ENCODE measurements around the gene ATF7.
A peak's percentile ranks its signal among the peaks of the same experiment; 100 is the strongest.

The ATF7 gene

DNA sequence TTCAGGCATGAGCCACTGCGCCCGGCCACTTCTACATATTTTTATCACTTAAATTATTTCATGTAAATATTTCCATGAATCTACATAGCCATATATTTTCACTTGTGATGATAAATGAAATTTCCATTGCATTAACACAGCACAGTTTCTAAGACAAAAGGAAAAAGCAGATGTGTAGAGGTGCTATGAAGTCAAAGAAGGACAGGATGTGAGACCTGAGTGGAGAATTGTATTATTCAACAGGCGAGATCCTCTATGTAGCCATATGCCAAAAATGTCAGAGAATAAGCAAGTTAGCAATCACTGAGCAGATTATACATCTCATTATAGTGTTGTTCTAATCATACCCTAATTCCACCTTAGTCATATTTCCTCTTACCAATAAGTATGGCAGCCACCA, 38.1 kb downstream of the ATF7 start:
- DNase-seq (ENCODE audit: low read depth) = no peak
- TF ChIP-seq, protein P1, sequence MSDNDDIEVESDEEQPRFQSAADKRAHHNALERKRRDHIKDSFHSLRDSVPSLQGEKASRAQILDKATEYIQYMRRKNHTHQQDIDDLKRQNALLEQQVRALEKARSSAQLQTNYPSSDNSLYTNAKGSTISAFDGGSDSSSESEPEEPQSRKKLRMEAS (IDR thresholded peaks at IDR 0.05; ENCODE audit: low read depth, low read length) = no peak
- no peak for TF ChIP-seq MYC (IDR thresholded peaks at IDR 0.05; ENCODE audit: low read depth, low read length)
- TF ChIP-seq POLR2A (IDR thresholded peaks at IDR 0.05; ENCODE audit: extremely low read depth, insufficient read length) = no peak
- TF ChIP-seq, protein P2, sequence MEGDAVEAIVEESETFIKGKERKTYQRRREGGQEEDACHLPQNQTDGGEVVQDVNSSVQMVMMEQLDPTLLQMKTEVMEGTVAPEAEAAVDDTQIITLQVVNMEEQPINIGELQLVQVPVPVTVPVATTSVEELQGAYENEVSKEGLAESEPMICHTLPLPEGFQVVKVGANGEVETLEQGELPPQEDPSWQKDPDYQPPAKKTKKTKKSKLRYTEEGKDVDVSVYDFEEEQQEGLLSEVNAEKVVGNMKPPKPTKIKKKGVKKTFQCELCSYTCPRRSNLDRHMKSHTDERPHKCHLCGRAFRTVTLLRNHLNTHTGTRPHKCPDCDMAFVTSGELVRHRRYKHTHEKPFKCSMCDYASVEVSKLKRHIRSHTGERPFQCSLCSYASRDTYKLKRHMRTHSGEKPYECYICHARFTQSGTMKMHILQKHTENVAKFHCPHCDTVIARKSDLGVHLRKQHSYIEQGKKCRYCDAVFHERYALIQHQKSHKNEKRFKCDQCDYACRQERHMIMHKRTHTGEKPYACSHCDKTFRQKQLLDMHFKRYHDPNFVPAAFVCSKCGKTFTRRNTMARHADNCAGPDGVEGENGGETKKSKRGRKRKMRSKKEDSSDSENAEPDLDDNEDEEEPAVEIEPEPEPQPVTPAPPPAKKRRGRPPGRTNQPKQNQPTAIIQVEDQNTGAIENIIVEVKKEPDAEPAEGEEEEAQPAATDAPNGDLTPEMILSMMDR (IDR thresholded peaks at IDR 0.05; ENCODE audit: low read depth, low read length) = no peak
- no peak overlapping the region for H3K4me3 ChIP-seq (ENCODE audit: low read depth, low read length)

DNA sequence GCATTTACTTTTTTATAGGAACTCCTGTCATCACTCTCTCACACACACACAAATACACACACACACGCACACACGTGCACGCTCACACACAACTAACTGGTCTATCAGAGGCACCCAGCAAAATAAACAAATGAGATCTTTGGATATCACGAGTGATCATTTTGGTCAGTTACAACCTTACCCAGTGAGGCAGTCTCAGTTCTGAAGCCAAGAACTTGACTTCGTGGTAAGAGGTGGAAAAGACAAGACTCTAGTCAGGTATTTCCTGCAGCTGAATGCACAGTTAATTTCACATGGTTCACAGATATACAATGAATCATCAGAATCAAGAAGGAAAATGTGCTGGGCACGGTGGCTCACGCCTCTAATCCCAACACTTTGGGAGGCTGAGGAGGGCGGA, 39.4 kb downstream of the ATF7 start:
- DNase-seq (ENCODE audit: low read depth) = no peak
- TF ChIP-seq, protein P2 (IDR thresholded peaks at IDR 0.05; ENCODE audit: low read depth, low read length) = no peak
- TF ChIP-seq POLR2A (IDR thresholded peaks at IDR 0.05; ENCODE audit: extremely low read depth, insufficient read length) = no peak
- no peak for TF ChIP-seq MYC (IDR thresholded peaks at IDR 0.05; ENCODE audit: low read depth, low read length)
- TF ChIP-seq, protein P1 (IDR thresholded peaks at IDR 0.05; ENCODE audit: low read depth, low read length) = no peak

DNA sequence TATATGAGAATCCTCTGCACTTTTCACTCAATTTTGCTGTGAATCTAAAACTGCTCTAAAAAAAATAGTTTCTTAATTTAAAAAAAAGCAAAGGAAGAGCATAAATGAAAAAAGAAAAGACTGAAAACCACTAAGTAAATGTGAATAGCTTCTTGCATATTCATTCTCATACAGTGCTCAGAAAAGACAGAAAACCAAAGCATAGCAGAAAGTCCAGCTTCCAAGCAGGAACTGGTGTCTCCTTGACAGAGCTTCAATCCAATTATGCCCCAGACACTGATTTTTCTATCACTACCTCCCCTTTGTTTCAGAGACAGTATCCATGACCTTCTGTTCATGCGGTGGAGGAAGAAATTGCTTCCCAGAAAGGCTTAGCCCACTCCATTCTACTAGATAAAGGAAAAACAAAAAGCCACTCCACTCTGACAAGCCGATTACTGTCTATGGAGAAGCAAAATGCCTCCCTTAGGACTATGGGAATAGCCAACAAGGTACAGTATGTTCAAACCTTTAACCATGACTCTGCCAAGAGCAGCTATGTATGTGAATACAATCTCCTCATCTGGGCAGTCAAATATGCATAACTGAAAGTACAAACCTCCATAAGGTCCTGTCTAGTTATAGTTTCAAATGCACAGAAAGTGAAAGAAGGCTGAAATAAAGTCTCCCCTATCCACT, 40.6 kb downstream of the ATF7 start:
- no peak for DNase-seq (ENCODE audit: low read depth)
- H3K4me3 ChIP-seq (ENCODE audit: low read depth, low read length) = no peak overlapping the region
- TF ChIP-seq POLR2A (IDR thresholded peaks at IDR 0.05; ENCODE audit: extremely low read depth, insufficient read length) (no peak), MYC (IDR thresholded peaks at IDR 0.05; ENCODE audit: low read depth, low read length) (no peak)
- TF ChIP-seq, protein P2 (IDR thresholded peaks at IDR 0.05; ENCODE audit: low read depth, low read length) = no peak
- TF ChIP-seq, protein P1 (IDR thresholded peaks at IDR 0.05; ENCODE audit: low read depth, low read length) = no peak

More for the DNA sequence above, 39.4 kb downstream of the ATF7 start:
- H3K4me3 ChIP-seq (ENCODE audit: low read depth, low read length) = no peak overlapping the region

DNA sequence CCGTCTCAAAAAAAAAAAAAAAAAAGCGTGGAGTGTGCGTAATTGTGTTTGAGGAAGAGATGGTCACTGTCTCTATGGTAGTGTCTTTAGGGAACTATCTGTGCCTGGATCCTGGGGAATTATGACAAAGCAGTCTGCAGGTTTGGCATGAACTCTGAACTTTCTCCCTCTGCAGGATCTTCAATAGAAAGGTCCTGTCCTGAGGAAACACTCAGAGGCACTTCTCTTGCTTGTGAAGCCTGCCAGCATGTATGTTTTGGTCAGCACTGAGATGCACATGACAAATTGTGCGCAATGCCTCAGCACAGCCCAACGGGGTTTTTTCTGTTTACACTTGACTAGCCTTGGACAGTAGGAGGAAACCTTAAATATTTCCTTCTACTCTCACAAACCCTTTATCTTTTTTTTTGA, 46.6 kb downstream of the ATF7 start:
- H3K4me3 ChIP-seq (ENCODE audit: low read depth, low read length) = no peak overlapping the region

DNA sequence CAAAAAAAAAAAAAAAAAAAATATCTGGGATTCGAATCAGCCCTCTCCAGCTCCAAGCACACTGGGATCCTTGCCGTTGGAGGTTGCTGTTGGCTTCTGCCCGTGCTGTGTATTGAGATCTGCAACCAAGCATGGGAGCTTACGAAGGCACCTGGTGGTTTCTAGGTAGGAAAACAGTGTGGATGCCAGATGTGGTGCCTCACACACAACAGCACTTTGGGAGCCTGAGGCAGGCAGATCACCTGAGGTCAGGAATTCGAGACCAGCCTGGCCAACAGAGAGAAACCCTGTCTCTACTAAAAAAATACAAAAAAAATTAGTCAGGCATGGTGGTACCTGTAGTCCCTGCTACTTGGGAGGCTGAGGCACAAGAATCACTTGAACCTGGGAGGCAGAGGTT, 47.4 kb downstream of the ATF7 start:
- no peak overlapping the region for H3K4me3 ChIP-seq (ENCODE audit: low read depth, low read length)
- TF ChIP-seq POLR2A (IDR thresholded peaks at IDR 0.05; ENCODE audit: extremely low read depth, insufficient read length) = no peak
- TF ChIP-seq, protein P2 (IDR thresholded peaks at IDR 0.05; ENCODE audit: low read depth, low read length) = no peak
- TF ChIP-seq, protein P1 (IDR thresholded peaks at IDR 0.05; ENCODE audit: low read depth, low read length) = no peak
- no peak for TF ChIP-seq MYC (IDR thresholded peaks at IDR 0.05; ENCODE audit: low read depth, low read length)
- no peak for DNase-seq (ENCODE audit: low read depth)

More for the DNA sequence above, 46.6 kb downstream of the ATF7 start:
- TF ChIP-seq, protein P2 (IDR thresholded peaks at IDR 0.05; ENCODE audit: low read depth, low read length) = no peak
- TF ChIP-seq, protein P1 (IDR thresholded peaks at IDR 0.05; ENCODE audit: low read depth, low read length) = no peak
- no peak for TF ChIP-seq MYC (IDR thresholded peaks at IDR 0.05; ENCODE audit: low read depth, low read length)
- TF ChIP-seq POLR2A (IDR thresholded peaks at IDR 0.05; ENCODE audit: extremely low read depth, insufficient read length) = no peak
- DNase-seq (ENCODE audit: low read depth) = peak; percentile 13
